ENCODE results near the gene BTBD16. TPM values are rescaled to one million over a fixed set of nuclear protein-coding genes. Genes with fewer than 3 reads are reported as not detected.

Gene BTBD16
- total RNA-seq, 1 experiment from 2014 or later = 0.82 TPM

- H3K27ac ChIP-seq (ENCODE audit: low read length) = no peak overlapping the region
- peaks cover 8% of the 10 kb centered on the region for H3K4me1 ChIP-seq (ENCODE audit: control insufficient read depth, insufficient read depth, low read length)
- H3K9me3 ChIP-seq (ENCODE audit: control insufficient read depth, insufficient read depth, low read depth, low read length) = no peaks in the 10 kb centered on the region
- intact Hi-C loops (cut with micrococcal nuclease; ENCODE audit: unreplicated experiment) = no loop called here
- H3K4me3 ChIP-seq (ENCODE audit: low read depth in 2 of 2, low read length in 2 of 2) = no peak overlapping the region
- ATAC-seq (no peak), DNase-seq (ENCODE audit: low read depth, low spot score) (no peak)
- no peaks in the 10 kb centered on the region for H3K36me3 ChIP-seq (ENCODE audit: control insufficient read depth, insufficient read depth, low read length)
- no TSS peak for BruUV-seq (replicated peaks)
- CTCF ChIA-PET = interaction anchor here (0.7 kb wide), 1 partner anchor 26 kb away, joined by 15 read pairs; no protein-coding TSS in a partner anchor
- H3K27me3 ChIP-seq (ENCODE audit: control insufficient read depth, insufficient read depth, low read length) = no peaks in the 10 kb centered on the region
- in situ Hi-C loops (cut with HindIII; ENCODE audit: low pct_unique_long_range_greater_than_20kb, low sequenced_read_pairs) = no loop called here
- POLR2A ChIA-PET = no interaction called here
- TF ChIP-seq SIN3A (IDR thresholded peaks at IDR 0.05; ENCODE audit: borderline replicate concordance, insufficient read depth, low read depth, low read length) = no peak
These were observed 97.6 kb downstream of the BTBD16 start for GRCh38 chr10:122368502-122369254.

- in situ Hi-C loops (cut with HindIII; ENCODE audit: low pct_unique_long_range_greater_than_20kb, low sequenced_read_pairs) (no loop called here), intact Hi-C loops (cut with micrococcal nuclease; ENCODE audit: unreplicated experiment) (no loop called here)
- DNase-seq (ENCODE audit: low read depth, low spot score) = no peak
- ChIA-PET CTCF (no interaction called here), POLR2A (no interaction called here)
- ATAC-seq = no peak
- no peak overlapping the region for H3K4me3 ChIP-seq (ENCODE audit: low read depth in 2 of 2, low read length in 2 of 2)
- BruUV-seq (replicated peaks) = no TSS peak
- no peaks in the 10 kb centered on the region for H3K9me3 ChIP-seq (ENCODE audit: control insufficient read depth, insufficient read depth, low read depth, low read length)
- peak overlapping the region; percentile 91 for H3K27ac ChIP-seq (ENCODE audit: low read length)
- H3K4me1 ChIP-seq (ENCODE audit: control insufficient read depth, insufficient read depth, low read length) = peaks cover 26% of the 10 kb centered on the region
- peaks cover 4% of the 10 kb centered on the region; the same call in 1 of the 2 replicates for H3K36me3 ChIP-seq (ENCODE audit: control insufficient read depth, insufficient read depth, low read length)
- TF ChIP-seq REST (IDR thresholded peaks at IDR 0.05; ENCODE audit: insufficient read depth in 1 of 2, low read depth in 2 of 2, low read length in 1 of 2) = no peak
- TF ChIP-seq TCF7L2 (IDR thresholded peaks at IDR 0.05; ENCODE audit: low read depth, low read length) = no peak
- no peak for TF ChIP-seq POLR2AphosphoS5 (IDR thresholded peaks at IDR 0.05; ENCODE audit: low read depth, low read length)
- TF ChIP-seq CTCF (IDR thresholded peaks at IDR 0.05) = no peak
- no peak for TF ChIP-seq SIN3A (IDR thresholded peaks at IDR 0.05; ENCODE audit: borderline replicate concordance, insufficient read depth, low read depth, low read length)
- no peaks in the 10 kb centered on the region for H3K27me3 ChIP-seq (ENCODE audit: control insufficient read depth, insufficient read depth, low read length)
These were observed 102.0 kb downstream of the BTBD16 start for GRCh38 chr10:122373108-122373507.

- DNase-seq (ENCODE audit: low read depth, low spot score) (no peak), ATAC-seq (peak; percentile 0)
- ChIA-PET POLR2A (interaction anchor here (0.6 to 1.0 kb wide), 6 partner anchors 18 to 106 kb away, joined by 3 to 11 read pairs (median 4); no protein-coding TSS in a partner anchor), CTCF (interaction anchor here (1.5 kb wide), 1 partner anchor 63 kb away, joined by 4 read pairs; no protein-coding TSS in a partner anchor)
- H3K4me3 ChIP-seq (ENCODE audit: low read depth in 2 of 2, low read length in 2 of 2) = peak overlapping the region; percentile 79 to 90
- TF ChIP-seq CTCF (IDR thresholded peaks at IDR 0.05) (no peak), REST (IDR thresholded peaks at IDR 0.05; ENCODE audit: insufficient read depth in 1 of 2, low read depth in 2 of 2, low read length in 1 of 2) (no peak), SIN3A (IDR thresholded peaks at IDR 0.05; ENCODE audit: borderline replicate concordance, insufficient read depth, low read depth, low read length) (no peak), TCF7L2 (IDR thresholded peaks at IDR 0.05; ENCODE audit: low read depth, low read length) (no peak)
- peak overlapping the region; percentile 91 for H3K27ac ChIP-seq (ENCODE audit: low read length)
- no peaks in the 10 kb centered on the region for H3K9me3 ChIP-seq (ENCODE audit: control insufficient read depth, insufficient read depth, low read depth, low read length)
- H3K36me3 ChIP-seq (ENCODE audit: control insufficient read depth, insufficient read depth, low read length) = peaks cover 4% of the 10 kb centered on the region; the same call in 1 of the 2 replicates
- BruUV-seq (replicated peaks) = TSS peak; percentile 89
- no peaks in the 10 kb centered on the region for H3K27me3 ChIP-seq (ENCODE audit: control insufficient read depth, insufficient read depth, low read length)
- in situ Hi-C loops (cut with HindIII; ENCODE audit: low pct_unique_long_range_greater_than_20kb, low sequenced_read_pairs) = no loop called here
- peaks cover 26% of the 10 kb centered on the region for H3K4me1 ChIP-seq (ENCODE audit: control insufficient read depth, insufficient read depth, low read length)
- intact Hi-C loops (cut with micrococcal nuclease; ENCODE audit: unreplicated experiment) = loop anchor here (2.0 kb wide), 2 partner anchors 63 to 71 kb away; no protein-coding TSS in a partner anchor
These were observed 102.6 kb downstream of the BTBD16 start for GRCh38 chr10:122373721-122374120.

Measured in Panc1 (cell line).